Fibroblast of pulmonary artery (primary cell): ENCODE data around the gene CA4.
"Not testable (repeated sequence)": the region's sequence is repeated elsewhere in the genome, so short reads cannot be mapped to it uniquely, and the experiment has no call there.

ENCODE experiments used
- DNase-seq: peaks from one replicate; pipeline ENCODE4 v3.0.0-alpha.2; 2010; ENCODE audit warnings: low read depth
- H3K4me3 ChIP-seq: replicated peaks from 2 replicates; pipeline ENCODE4 v1.5.1; 2011; ENCODE audit warnings: low read depth, mild to moderate bottlenecking, control low read depth, low read length, moderate library complexity
- TF ChIP-seq, protein P1 (sequence below): IDR thresholded peaks from 2 replicates; pipeline ENCODE4 v1.5.1; 2011; ENCODE audit warnings: mild to moderate bottlenecking, control low read depth, low read length, inconsistent platforms; ENCODE audit errors: missing control alignments

Gene CA4

DNA sequence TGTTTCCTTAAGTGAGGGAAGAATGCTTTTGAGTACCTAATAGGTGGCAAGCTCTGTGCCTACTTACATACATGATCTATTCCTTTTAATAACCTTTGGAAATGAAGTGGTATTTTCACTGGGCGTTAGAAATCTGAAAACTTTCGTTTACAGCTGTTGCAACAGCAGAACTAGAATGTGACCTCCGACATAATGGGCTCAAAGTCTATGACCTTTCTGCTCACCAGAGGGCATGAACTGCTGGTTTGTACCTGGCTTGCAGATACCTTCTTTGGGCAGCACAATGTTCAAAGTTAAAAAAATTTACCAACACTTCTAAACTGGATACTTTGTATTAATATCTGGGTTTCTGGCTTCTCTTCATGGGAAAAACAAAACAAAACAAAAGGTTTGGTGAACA lies 24.3 kb downstream of the CA4 start:
- H3K4me3 ChIP-seq, result no peak overlapping the region
- DNase-seq, result no peak
- TF ChIP-seq, protein P1, sequence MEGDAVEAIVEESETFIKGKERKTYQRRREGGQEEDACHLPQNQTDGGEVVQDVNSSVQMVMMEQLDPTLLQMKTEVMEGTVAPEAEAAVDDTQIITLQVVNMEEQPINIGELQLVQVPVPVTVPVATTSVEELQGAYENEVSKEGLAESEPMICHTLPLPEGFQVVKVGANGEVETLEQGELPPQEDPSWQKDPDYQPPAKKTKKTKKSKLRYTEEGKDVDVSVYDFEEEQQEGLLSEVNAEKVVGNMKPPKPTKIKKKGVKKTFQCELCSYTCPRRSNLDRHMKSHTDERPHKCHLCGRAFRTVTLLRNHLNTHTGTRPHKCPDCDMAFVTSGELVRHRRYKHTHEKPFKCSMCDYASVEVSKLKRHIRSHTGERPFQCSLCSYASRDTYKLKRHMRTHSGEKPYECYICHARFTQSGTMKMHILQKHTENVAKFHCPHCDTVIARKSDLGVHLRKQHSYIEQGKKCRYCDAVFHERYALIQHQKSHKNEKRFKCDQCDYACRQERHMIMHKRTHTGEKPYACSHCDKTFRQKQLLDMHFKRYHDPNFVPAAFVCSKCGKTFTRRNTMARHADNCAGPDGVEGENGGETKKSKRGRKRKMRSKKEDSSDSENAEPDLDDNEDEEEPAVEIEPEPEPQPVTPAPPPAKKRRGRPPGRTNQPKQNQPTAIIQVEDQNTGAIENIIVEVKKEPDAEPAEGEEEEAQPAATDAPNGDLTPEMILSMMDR, result no peak

DNA sequence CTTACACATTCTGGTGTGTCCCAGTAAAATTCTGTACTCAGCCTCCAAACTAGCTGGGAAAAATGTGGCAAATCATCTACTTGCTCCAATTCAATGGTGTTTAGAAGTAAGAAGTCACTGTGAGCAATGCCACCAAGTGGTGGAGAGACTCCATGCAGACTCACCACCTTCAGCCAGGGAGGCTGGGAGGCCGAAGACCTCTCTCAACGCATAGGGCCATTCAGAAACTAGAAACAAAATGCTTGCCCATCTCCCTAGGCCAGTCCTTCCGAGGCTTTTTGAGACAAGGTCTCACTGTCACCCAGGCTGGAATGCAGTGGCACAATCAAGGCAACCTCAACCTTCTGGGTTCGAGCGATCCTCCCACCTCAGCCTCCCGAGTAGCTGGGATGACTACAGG lies 25.0 kb downstream of the CA4 start:
- not testable (repeated sequence) for DNase-seq, H3K4me3 ChIP-seq
- TF ChIP-seq, protein P1, result peak; percentile 32

DNA sequence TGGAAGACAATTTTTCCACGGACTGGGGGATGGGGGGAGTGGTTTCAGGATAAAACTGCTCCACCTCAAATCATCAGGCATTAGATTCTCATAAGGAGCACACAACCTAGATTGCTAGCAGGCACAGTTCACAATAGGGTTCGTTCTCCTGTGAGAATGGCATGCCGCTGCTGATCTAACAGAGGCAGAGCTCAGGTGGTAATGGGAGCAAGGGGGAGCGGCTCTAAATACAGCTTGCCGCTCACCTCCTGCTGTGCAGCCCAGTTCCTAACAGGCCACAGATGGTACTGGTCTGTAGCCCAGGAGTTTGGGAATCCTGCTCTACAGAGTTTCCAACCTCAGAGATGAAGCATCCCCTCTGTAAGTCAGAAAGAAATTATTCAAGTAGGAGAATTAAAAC lies 27.0 kb downstream of the CA4 start:
- not testable (repeated sequence) for DNase-seq, H3K4me3 ChIP-seq

DNA sequence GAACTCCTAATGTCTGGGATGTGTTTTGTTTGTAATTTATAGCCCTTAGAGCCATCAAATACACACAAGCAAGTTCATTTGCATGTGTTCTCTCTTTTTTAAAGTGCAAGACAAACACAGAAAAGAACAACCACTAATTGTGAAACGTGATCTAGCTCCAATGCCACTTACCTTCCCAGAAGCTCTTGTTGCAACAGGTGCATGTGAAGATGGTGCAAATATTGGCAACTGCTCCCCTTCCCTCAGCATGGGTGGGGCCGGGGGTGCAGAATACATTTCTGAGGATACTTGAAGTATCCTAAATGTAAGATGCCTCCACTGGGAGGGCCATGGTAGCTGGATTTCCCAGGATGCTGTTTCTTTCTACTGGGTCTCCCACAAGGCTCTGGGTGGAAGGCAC lies 28.4 kb downstream of the CA4 start:
- DNase-seq, H3K4me3 ChIP-seq: not testable (repeated sequence)

DNA sequence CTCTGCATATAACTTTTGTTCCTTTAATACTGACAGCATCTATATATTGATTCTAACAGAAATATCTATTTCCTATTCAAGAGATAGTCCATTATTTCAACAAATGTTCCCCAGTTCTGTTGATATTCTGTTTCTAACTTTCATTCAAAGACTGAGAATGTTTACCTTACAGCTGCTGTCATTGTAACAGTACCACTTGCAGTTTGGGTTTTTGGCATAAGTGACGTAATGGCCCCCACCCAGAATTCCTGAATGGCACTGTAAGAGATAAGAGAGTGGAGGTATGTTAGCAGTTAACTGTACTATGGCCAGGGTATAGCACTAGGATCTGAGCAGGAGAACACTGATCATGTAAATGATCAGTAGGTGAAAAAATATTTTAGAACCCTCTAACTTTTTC lies 30.6 kb downstream of the CA4 start:
- DNase-seq, H3K4me3 ChIP-seq: not testable (repeated sequence)

DNA sequence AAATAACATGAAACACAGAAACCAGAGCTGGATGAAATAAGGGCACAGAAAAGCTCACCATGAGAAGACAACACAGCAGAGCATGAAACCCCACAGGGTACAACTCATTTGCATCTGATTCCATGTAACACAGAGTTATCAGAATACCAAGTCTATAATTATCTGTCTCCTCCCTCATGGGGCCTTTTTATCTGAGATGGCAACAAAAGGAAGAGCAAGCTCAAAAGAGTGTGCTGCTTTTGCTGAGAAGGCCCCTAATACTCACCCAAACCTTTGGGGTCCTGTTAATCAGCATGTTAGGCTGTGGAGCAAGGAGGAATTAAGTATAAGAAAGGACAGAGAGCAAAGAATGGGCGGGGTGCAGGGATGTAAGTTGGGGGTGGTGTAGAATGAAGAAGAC lies 36.6 kb downstream of the CA4 start:
- H3K4me3 ChIP-seq, DNase-seq: not testable (repeated sequence)

DNA sequence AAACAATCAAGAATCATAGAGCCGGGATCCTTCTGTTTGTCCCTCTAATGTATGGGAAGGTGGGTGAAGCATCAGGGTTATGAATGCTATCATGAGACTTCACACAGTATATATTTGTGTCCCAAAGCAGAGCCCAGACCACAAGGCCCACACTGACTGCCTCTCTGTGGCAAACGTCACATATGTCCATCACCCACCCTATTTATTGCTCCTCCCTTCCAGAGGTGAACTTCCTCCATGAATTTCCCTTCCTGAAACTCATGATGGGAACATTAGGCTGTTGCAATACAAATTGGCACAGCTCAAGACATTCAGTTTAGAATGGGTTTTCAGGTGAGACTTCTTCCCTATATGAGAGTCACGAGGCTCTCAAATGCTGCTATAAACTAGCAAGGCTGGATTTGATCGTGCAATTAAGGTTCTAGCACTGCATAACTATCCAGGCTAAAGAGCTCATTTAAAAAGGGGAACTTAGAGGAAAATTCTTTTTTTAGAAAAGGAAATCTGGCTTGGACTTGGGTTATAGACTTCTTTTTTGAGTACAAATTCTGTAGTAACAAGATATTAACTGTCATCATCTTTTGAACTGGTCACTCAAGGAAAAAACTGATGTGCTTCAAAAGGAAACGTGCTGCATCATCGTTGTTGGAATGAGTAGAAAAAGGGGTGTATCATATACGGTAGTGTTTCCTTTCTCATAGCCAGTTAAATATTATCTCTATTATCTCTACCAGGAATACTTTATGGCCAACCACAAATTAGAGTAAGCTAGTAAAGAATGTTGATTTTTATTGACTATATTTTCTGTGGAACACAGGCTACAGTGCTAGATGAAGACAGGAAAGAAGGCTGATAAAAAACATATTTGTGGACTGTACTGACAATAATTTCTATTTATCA lies 37.3 kb downstream of the CA4 start:
- H3K4me3 ChIP-seq, result not testable (repeated sequence)
- peak; percentile 72 for DNase-seq

DNA sequence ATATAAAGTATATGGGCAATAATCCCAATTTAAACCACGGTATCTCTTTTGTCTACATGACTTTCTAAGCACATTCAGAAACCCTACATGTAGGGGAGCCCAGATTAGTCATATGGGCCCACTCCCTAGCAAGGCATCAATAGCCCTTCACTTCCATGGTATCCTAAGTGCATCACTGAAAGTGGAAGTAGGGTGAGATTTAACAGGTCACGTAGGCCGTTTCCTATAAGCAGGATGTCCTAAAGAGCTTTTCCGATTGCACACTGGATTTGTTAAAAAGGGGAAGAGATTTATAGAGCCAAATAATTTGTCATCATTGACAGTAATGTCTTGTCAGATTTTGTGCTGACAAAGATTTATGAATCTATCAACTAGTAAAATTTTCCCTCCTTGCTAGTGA lies 39.0 kb downstream of the CA4 start:
- no peak overlapping the region for H3K4me3 ChIP-seq
- TF ChIP-seq, protein P1, result no peak
- no peak for DNase-seq

DNA sequence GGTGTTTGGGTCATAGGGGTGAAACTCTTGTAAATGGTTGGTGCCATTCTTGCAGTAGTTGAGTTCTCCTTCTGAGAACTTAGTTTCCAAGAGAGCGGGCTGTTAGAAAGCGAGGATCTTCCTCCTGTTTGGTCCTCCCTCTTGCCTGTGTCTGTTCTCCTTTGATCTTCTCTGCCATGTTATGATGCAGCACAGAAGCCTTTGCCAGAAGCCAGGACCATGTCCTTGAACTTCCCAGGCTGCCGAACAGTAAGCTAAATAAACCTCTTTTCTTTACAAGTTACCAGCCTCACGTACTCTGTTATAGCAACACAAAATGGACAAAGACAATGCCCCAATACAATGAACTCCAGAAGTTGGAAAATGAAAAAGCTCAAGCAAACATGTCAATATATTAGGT lies 40.3 kb downstream of the CA4 start:
- not testable (repeated sequence) for H3K4me3 ChIP-seq, DNase-seq

DNA sequence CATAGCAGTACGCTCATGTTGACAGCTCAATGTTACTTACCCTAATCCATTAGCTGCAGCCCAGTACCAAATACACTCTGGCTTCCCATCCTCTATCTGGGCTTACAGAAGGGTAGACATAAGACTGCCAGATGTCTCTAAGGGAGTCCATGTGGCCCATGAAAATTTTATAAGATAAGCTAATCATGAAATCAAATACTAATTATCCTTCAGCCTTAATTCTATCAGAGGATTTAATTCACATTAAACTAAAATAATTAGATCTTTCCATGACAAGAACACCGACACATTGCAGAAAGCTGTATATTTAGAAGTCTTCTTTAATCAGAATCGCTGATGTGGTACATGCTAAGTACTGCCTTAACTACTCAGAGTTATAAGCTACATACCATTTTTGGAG lies 43.3 kb downstream of the CA4 start:
- DNase-seq, H3K4me3 ChIP-seq: not testable (repeated sequence)

DNA sequence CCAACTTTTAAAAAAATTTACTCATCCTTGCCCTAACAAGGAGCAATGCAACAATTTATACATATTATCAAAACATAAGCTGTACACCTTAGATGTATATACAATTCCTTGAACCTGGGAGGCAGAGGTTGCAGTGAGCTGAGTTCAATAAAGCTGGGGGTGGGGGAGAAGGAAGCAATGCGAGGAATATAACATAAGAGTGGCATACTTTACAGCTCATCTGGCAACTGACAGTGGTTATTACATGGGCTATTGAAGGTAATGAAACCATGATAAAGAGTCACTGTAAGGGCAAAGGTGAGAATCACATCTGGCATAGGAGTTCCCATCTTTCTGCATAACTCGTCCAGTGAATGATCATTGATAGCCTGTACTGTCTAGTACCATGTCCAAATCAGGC lies 43.7 kb downstream of the CA4 start:
- H3K4me3 ChIP-seq, result no peak overlapping the region
- TF ChIP-seq, protein P1, result no peak
- DNase-seq, result no peak

DNA sequence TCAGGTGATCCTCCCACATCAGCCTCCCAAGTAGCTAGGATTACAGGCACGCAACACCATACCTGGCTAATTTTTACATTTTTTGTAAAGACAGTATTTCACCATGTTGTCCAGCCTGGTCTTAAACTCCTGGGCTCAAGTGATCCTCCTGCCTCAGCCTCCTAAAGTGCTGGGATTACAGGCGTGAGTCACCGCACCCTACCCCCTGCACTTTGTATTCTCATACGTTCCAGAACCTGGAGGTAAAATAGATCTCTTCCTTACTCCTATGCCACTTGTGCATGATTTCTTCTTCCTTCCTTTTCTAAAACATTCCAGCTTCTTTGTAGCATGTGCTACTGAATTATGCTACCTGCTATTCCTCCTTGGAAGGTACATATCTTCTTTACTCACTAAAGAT lies 44.4 kb downstream of the CA4 start:
- not testable (repeated sequence) for H3K4me3 ChIP-seq

DNA sequence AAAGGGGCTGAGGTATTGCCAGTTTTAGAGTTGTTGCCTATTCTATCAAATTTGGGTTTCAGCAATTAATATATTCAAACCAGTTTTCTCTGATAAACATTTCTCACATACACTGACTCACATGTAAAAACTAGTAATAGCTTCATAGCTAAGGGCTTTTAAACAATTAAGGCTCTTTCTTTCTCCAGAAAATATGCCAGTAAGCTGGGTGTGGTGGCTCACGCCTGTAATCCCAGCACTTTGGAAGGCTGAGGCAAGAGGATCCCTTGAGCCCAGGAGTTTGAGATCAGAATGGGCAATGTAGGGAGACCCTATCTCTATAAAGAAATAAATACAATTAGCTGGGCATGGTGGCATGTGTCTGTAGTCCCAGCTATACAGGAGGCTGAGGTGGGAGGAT lies 48.9 kb downstream of the CA4 start:
- not testable (repeated sequence) for DNase-seq, H3K4me3 ChIP-seq

More for the DNA sequence above, 44.4 kb downstream of the CA4 start:
- DNase-seq, result not testable (repeated sequence)

DNA sequence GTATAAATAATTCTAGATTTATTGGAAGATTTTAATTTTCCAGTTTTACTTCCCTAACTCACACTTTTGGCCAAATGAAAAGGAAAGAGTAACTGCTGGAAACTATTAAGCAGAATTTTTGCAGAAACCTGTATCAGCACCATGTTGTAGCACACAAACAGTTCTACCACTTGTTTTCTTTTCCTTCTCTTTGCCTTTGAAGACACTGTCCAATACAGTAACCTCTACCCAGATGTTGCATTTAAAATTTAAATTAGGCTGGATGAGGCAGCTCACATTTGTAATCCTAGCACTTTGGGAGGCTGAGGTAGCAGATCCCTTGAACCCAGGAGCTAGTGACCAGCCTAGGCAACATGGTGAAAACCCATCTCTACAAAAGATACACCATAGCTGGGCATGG lies 56.0 kb downstream of the CA4 start:
- not testable (repeated sequence) for H3K4me3 ChIP-seq, DNase-seq

DNA sequence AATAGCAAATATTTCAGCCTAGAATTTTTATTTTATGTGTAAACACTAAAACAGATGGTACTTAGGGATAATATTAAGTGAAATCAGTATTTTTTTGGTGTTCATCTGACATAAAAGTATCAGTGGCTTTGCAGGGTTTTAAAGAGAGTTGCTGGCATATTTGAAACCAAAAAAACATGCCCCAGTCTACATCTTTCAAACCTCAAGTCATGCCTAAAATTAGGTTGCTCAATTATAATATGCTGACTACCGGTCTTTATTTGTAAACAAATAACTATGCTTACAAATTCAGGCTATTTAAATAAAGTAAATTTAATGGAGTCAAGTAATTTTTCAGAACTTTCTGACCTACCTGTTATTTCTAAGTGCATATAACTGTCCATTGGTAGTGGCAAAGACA lies 58.5 kb downstream of the CA4 start:
- H3K4me3 ChIP-seq, DNase-seq: not testable (repeated sequence)
